Thyroid gland (tissue), 4 donors: ENCODE results near the gene APP. TPM values are rescaled to one million over a fixed set of nuclear protein-coding genes. Genes with fewer than 3 reads are reported as not detected.

Experiments used
- DNase-seq, 2 donors: peaks; one replicate each; pipeline ENCODE4 v3.0.0-alpha.2; 2019
- H3K27ac ChIP-seq, 3 donors: fragments of 200-600 bp; sonication (generic); 1 replicate in 2 of 3; 2 replicates in 1 of 3; pipeline ENCODE4 v1.5.1; 2016 to 2019; ENCODE audit warnings: mild to moderate bottlenecking in 1 of 3, moderate library complexity in 1 of 3
- H3K27me3 ChIP-seq: fragments of 200-600 bp; sonication (generic); one replicate; pipeline ENCODE4 v1.5.1; 2019
- H3K36me3 ChIP-seq, 2 donors: fragments of 200-600 bp; sonication (generic); one replicate each; pipeline ENCODE4 v1.5.1; 2016 to 2019
- H3K4me1 ChIP-seq, 2 donors: fragments of 200-600 bp; sonication (generic); one replicate each; pipeline ENCODE4 v1.5.1; 2017 to 2019
- H3K4me3 ChIP-seq, 3 donors: fragments of 200-600 bp; sonication (generic); replicated peaks in 1 of 3; 1 replicate in 2 of 3; 2 replicates in 1 of 3; pipeline ENCODE4 v1.5.1; 2016; ENCODE audit warnings: mild to moderate bottlenecking in 1 of 3
- H3K9me3 ChIP-seq: fragments of 200-600 bp; sonication (generic); one replicate; pipeline ENCODE4 v1.5.1; 2017
- POLR2A ChIP-seq, 2 donors: fragments of 450-650 bp; IDR thresholded peaks; one replicate each; pipeline ENCODE4 v1.6.1; 2017; ENCODE audit warnings: antibody characterized with exemption in 2 of 2, mild to moderate bottlenecking in 2 of 2, moderate library complexity in 1 of 2
- WGBS, 2 donors: methylation state at CpG; one replicate each; pipeline ENCODE4 v1.1.5; 2017; 5-methylcytosine and 5-hydroxymethylcytosine counted together
- intact Hi-C: fragments of 100-400 bp; cut with DNase I; formaldehyde crosslinking; loops from one replicate; pipeline ENCODE4 v1.15.1; 2023
- total RNA-seq, 4 donors: library from RNA; depleted of rRNA; stranded (reverse); fragments of >200 nt; gene quantifications; one replicate each; pipeline ENCODE4 v1.2.3, GENCODE V29; 2016
- TF ChIP-seq, protein P1 (sequence below), 6 experiments: fragments of 200-600 bp in 3 of 6; fragments of 450-650 bp in 3 of 6; sonication (generic) in 3 of 6; IDR thresholded peaks; one replicate each; pipeline ENCODE4 v1.5.1; 2016 to 2019; ENCODE audit warnings: antibody characterized with exemption in 6 of 6, mild to moderate bottlenecking in 2 of 6, inconsistent platforms in 1 of 6, moderate library complexity in 1 of 6

APP gene
- total RNA-seq, 4 donors from 2014 or later = 513 to 716 (median 676) TPM

GRCh38 chr21:26050857-26051256 lies 119.7 kb downstream of the APP start:
- H3K4me3 ChIP-seq = no peak overlapping the region
- WGBS, 2 donors = 96 to 97% methylated on average over 6 of the region's 6 CpGs
- intact Hi-C loops = no loop called here
- peaks cover 4 to 12% of the 10 kb centered on the region in 2 donors for H3K36me3 ChIP-seq
- no peak for DNase-seq
- peaks cover 0 to 7% of the 10 kb centered on the region in 2 donors for H3K4me1 ChIP-seq
- H3K9me3 ChIP-seq = no peaks in the 10 kb centered on the region
- no peaks in the 10 kb centered on the region for H3K27me3 ChIP-seq
- H3K27ac ChIP-seq = no peak overlapping the region
- TF ChIP-seq, protein P1, sequence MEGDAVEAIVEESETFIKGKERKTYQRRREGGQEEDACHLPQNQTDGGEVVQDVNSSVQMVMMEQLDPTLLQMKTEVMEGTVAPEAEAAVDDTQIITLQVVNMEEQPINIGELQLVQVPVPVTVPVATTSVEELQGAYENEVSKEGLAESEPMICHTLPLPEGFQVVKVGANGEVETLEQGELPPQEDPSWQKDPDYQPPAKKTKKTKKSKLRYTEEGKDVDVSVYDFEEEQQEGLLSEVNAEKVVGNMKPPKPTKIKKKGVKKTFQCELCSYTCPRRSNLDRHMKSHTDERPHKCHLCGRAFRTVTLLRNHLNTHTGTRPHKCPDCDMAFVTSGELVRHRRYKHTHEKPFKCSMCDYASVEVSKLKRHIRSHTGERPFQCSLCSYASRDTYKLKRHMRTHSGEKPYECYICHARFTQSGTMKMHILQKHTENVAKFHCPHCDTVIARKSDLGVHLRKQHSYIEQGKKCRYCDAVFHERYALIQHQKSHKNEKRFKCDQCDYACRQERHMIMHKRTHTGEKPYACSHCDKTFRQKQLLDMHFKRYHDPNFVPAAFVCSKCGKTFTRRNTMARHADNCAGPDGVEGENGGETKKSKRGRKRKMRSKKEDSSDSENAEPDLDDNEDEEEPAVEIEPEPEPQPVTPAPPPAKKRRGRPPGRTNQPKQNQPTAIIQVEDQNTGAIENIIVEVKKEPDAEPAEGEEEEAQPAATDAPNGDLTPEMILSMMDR (IDR thresholded peaks at IDR 0.05) = no peak
- TF ChIP-seq POLR2A (IDR thresholded peaks at IDR 0.05) = no peak

- peaks cover 0 to 7% of the 10 kb centered on the region in 2 donors for H3K4me1 ChIP-seq
- H3K27ac ChIP-seq = no peak overlapping the region
- H3K9me3 ChIP-seq = no peaks in the 10 kb centered on the region
- no peaks in the 10 kb centered on the region for H3K27me3 ChIP-seq
- no peak overlapping the region for H3K4me3 ChIP-seq
- intact Hi-C loops = loop anchor here (10.0 kb wide), 1 partner anchor 55 kb away; no protein-coding TSS in a partner anchor
- H3K36me3 ChIP-seq = peaks cover 6 to 12% of the 10 kb centered on the region in 2 donors
- DNase-seq = no peak
- TF ChIP-seq POLR2A (IDR thresholded peaks at IDR 0.05) = no peak
- TF ChIP-seq, protein P1 (IDR thresholded peaks at IDR 0.05) = no peak
- WGBS, 2 donors = 93 to 98% methylated on average over 1 of the region's 1 CpG
These were observed 120.8 kb downstream of the APP start for GRCh38 chr21:26049803-26050202.

DNA sequence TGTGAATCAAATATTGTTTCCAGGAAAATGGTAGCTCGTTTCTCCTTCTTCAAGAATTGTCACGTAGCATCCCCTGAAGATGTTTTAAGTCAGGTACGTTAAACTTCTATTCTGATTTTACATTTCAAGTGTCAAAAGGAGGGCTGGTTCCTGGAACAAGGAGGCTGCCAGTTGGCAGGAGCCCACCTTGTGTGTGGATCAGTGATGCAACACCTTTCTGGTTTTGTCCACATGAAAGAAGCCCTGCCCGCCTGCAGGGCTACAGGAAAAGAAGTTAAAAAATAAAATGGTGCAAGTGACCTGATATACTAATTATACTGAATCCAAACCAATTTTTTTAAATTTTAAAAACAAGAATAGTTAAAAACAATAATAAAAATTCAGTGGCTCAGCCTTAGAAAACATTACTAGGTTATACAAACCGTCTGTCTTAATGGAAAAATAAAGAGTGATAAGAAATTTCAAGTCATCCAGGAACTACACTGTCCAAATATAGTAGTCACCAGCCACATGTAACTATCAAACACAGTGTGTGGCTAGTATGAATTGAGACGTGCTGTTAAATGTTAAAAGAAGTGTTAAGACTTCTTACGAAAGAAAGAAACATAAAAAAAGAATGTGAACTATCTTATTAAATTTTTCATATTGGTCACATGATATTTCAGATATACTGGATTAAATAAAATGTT lies 123.1 kb downstream of the APP start:
- whole genome bisulfite sequencing, 2 donors = 77 to 84% methylated on average over 7 of the region's 7 CpGs
- Histone ChIP-seq H3K9me3 (no peaks in the 10 kb centered on the region), H3K36me3 (peaks cover 12% of the 10 kb centered on the region in 2 donors), H3K27ac (peak overlapping the region in 1 of 3 donors; percentile 26), H3K4me3 (no peak overlapping the region), H3K27me3 (no peaks in the 10 kb centered on the region), H3K4me1 (peaks cover 0 to 7% of the 10 kb centered on the region in 2 donors)
- DNase-seq = peak; percentile 54 to 69
- intact Hi-C loops = loop anchor here (10.0 kb wide), 1 partner anchor 57 kb away; no protein-coding TSS in a partner anchor
- no peak for TF ChIP-seq POLR2A (IDR thresholded peaks at IDR 0.05)
- TF ChIP-seq, protein P1 (IDR thresholded peaks at IDR 0.05) = no peak

GRCh38 chr21:26043891-26044290 lies 126.7 kb downstream of the APP start:
- TF ChIP-seq, protein P1 (IDR thresholded peaks at IDR 0.05) = no peak
- no peak for TF ChIP-seq POLR2A (IDR thresholded peaks at IDR 0.05)
- Histone ChIP-seq H3K4me1 (peaks cover 0 to 14% of the 10 kb centered on the region in 2 donors), H3K36me3 (peaks cover 0 to 8% of the 10 kb centered on the region in 2 donors), H3K27me3 (no peaks in the 10 kb centered on the region), H3K9me3 (no peaks in the 10 kb centered on the region), H3K4me3 (no peak overlapping the region), H3K27ac (no peak overlapping the region)
- intact Hi-C loops = loop anchor here (10.0 kb wide), 1 partner anchor 61 kb away; no protein-coding TSS in a partner anchor
- DNase-seq = no peak
- 81 to 83% methylated on average over 3 of the region's 3 CpGs for WGBS, 2 donors
